HepG2 (cell line): ENCODE results near the gene BCAS3. TPM values are rescaled to one million over a fixed set of nuclear protein-coding genes. Genes with fewer than 3 reads are reported as not detected.

Experiments used
- ATAC-seq: fragments of 200-7000 bp; cut with Tn5 transposase; 3 replicates; pipeline ENCODE4 v1.9.1; 2020; ENCODE audit warnings: mild to moderate bottlenecking, moderate library complexity
- BruUV-seq: library from RNA; stranded (reverse); fragments of 400-500 nt; replicated peaks from 2 replicates; lab custom pipeline; 2021; lab: Mats Ljungman, UMichigan
- CTCF ChIA-PET: fragments of 300-600 bp; formaldehyde crosslinking; extraction: SDS; loops from one replicate; lab custom pipeline; 2021; ENCODE audit warnings: low total read pairs, inconsistent platforms, low intra/inter-chr PET ratio; lab: Yijun Ruan, JAX
- POLR2A ChIA-PET: fragments of 350-600 bp; sonication (Branson Sonifier 250); formaldehyde crosslinking; loops from one replicate; lab custom pipeline; 2020; ENCODE audit warnings: antibody characterized with exemption, inconsistent platforms; lab: Yijun Ruan, JAX
- DNase-seq: peaks from one replicate; pipeline ENCODE4 v3.0.0-alpha.2; 2015; ENCODE audit warnings: low spot score
- FAIRE-seq: peaks from 3 replicates; lab custom pipeline; 2011; peaks lifted over from hg19 to GRCh38; lab: Jason Lieb, UNC
- H2AFZ ChIP-seq: one replicate; pipeline ENCODE4 v1.6.1; 2011; ENCODE audit warnings: low read length, inconsistent platforms
- H3K27ac ChIP-seq: fragments of 300-600 bp; 3 replicates; pipeline ENCODE4 v1.8.0; 2011; ENCODE audit warnings: mixed run types, mild to moderate bottlenecking, mixed read lengths, low read length, inconsistent platforms; ENCODE audit not compliant: insufficient read depth; ENCODE audit errors: extremely low read length
- H3K27me3 ChIP-seq, 2 experiments: fragments of 200-600 bp in 1 of 2; 2 replicates in 1 of 2; 3 replicates in 1 of 2; pipeline versions ENCODE4 v1.6.0 to v1.8.0; 2011; ENCODE audit warnings: low read length in 2 of 2, mild to moderate bottlenecking in 2 of 2, moderate library complexity in 2 of 2, inconsistent platforms in 1 of 2; ENCODE audit not compliant: insufficient read depth in 2 of 2, control insufficient read depth in 1 of 2
- H3K36me3 ChIP-seq, 2 experiments: fragments of 200-600 bp in 1 of 2; replicated peaks in 1 of 2; 2 replicates in 1 of 2; 3 replicates in 1 of 2; pipeline versions ENCODE4 v1.5.1 to v1.8.0; 2011; ENCODE audit warnings: low read length in 2 of 2, inconsistent platforms in 1 of 2; ENCODE audit not compliant: insufficient read depth in 2 of 2, control insufficient read depth in 1 of 2
- H3K4me1 ChIP-seq: 2 replicates; pipeline ENCODE4 v1.5.1; 2012; ENCODE audit warnings: low read length, inconsistent platforms; ENCODE audit not compliant: insufficient read depth
- H3K4me2 ChIP-seq: 2 replicates; pipeline ENCODE4 v1.6.0; 2011; ENCODE audit warnings: low read depth, low read length, inconsistent platforms
- H3K4me3 ChIP-seq, 3 experiments: fragments of 200-600 bp in 1 of 3; sonication (generic), shearing (Covaris generic) in 1 of 3; replicated peaks in 1 of 3; 2 replicates each; pipeline ENCODE4 v1.5.1; 2011 to 2016; ENCODE audit warnings: low read length in 3 of 3, inconsistent platforms in 2 of 3, low read depth in 2 of 3, mild to moderate bottlenecking in 2 of 3, control low read depth in 1 of 3, mixed read lengths in 1 of 3; ENCODE audit not compliant: insufficient read depth in 1 of 3
- H3K79me2 ChIP-seq: one replicate; pipeline ENCODE4 v1.6.1; 2011; ENCODE audit warnings: low read length, inconsistent platforms; ENCODE audit not compliant: insufficient read depth
- H3K9ac ChIP-seq: 2 replicates; pipeline ENCODE4 v1.6.0; 2011; ENCODE audit warnings: mild to moderate bottlenecking, low read depth, low read length, inconsistent platforms; ENCODE audit not compliant: insufficient read depth
- H3K9me3 ChIP-seq: 2 replicates; pipeline ENCODE4 v1.5.1; 2012; ENCODE audit warnings: mild to moderate bottlenecking, low read length
- H4K20me1 ChIP-seq: 2 replicates; pipeline ENCODE4 v1.6.0; 2011; ENCODE audit warnings: inconsistent platforms, mild to moderate bottlenecking, low read length, moderate library complexity; ENCODE audit not compliant: insufficient read depth
- CBFB ChIP-seq: sonication (generic); formaldehyde crosslinking; IDR thresholded peaks from 2 replicates; pipeline ENCODE4 v1.4.0; 2020; ENCODE audit warnings: missing genetic modification reagents
- FOXA1 ChIP-seq, 2 experiments: fragments of 450-650 bp in 1 of 2; sonication (generic) in 1 of 2; formaldehyde crosslinking in 1 of 2; IDR thresholded peaks; 2 replicates each; pipeline versions ENCODE4 v1.4.0 to v1.6.1; 2016 to 2020; ENCODE audit warnings: missing genetic modification reagents in 1 of 2
- ISL2 ChIP-seq: sonication (generic); formaldehyde crosslinking; IDR thresholded peaks from 2 replicates; pipeline ENCODE4 v1.5.0; 2020; ENCODE audit warnings: missing genetic modification reagents
- ONECUT2 ChIP-seq: sonication (generic); formaldehyde crosslinking; IDR thresholded peaks from 2 replicates; pipeline ENCODE4 v1.4.0; 2020; ENCODE audit warnings: missing genetic modification reagents
- POGZ ChIP-seq: sonication (generic); formaldehyde crosslinking; IDR thresholded peaks from 2 replicates; pipeline ENCODE4 v1.4.0; 2020; ENCODE audit warnings: mild to moderate bottlenecking, missing genetic modification reagents
- TEAD3 ChIP-seq: optimal IDR thresholded peaks from 2 replicates; pipeline ENCODE3; 2016; ENCODE audit warnings: borderline replicate concordance
- ZBTB33 ChIP-seq: sonication (generic); formaldehyde crosslinking; IDR thresholded peaks from 2 replicates; pipeline ENCODE4 v1.4.0; 2020; ENCODE audit warnings: missing genetic modification reagents
- ZFX ChIP-seq: sonication (generic); formaldehyde crosslinking; IDR thresholded peaks from 2 replicates; pipeline ENCODE4 v1.4.0; 2020; ENCODE audit warnings: mild to moderate bottlenecking, low read depth, missing genetic modification reagents, moderate library complexity
- ZNF33B ChIP-seq: sonication (generic); formaldehyde crosslinking; IDR thresholded peaks from 2 replicates; pipeline ENCODE4 v1.5.1; 2020; ENCODE audit warnings: mild to moderate bottlenecking, missing genetic modification reagents
- ZNF512 ChIP-seq: sonication (generic); formaldehyde crosslinking; IDR thresholded peaks from 2 replicates; pipeline ENCODE4 v1.4.0; 2020; ENCODE audit warnings: mild to moderate bottlenecking, missing genetic modification reagents
- ZNF512B ChIP-seq: sonication (generic); formaldehyde crosslinking; IDR thresholded peaks from 2 replicates; pipeline ENCODE4 v1.5.1; 2020; ENCODE audit warnings: missing genetic modification reagents, mild to moderate bottlenecking, borderline replicate concordance
- ZNF562 ChIP-seq: sonication (generic); formaldehyde crosslinking; IDR thresholded peaks from 2 replicates; pipeline ENCODE4 v1.8.0; 2022; ENCODE audit warnings: missing genetic modification reagents, borderline replicate concordance
- ZNF816 ChIP-seq: sonication (generic); formaldehyde crosslinking; IDR thresholded peaks from 2 replicates; pipeline ENCODE4 v1.8.0; 2022; ENCODE audit warnings: missing genetic modification reagents, mild to moderate bottlenecking, borderline replicate concordance
- WGBS: methylation state at CpG from one replicate; pipeline ENCODE4 v1.1.6; 2017; ENCODE audit warnings: low lambda C conversion rate; 5-methylcytosine and 5-hydroxymethylcytosine counted together
- in situ Hi-C: cut with HindIII; loops from 2 replicates; pipeline ENCODE4 v1.10.0; 2017; ENCODE audit warnings: low pct_unique_long_range_greater_than_20kb; ENCODE audit not compliant: extremely low pct_ligation_motif_present
- intact Hi-C: fragments of 100-400 bp; cut with micrococcal nuclease; formaldehyde crosslinking; loops from one replicate; pipeline ENCODE4 v1.10.0; 2022; ENCODE audit not compliant: unreplicated experiment
- polyA plus RNA-seq, 8 experiments: library from polyadenylated mRNA; depleted of rRNA in 3 of 8; stranded (reverse) in 7 of 8; unstranded in 1 of 8; fragments of >200 nt; fragmentation: Illumina TruSeq in 4 of 8; extraction: Trizol in 4 of 8; gene quantifications; 2 replicates each; pipeline versions ENCODE4 v1.2.1 to v1.2.3, GENCODE V29; 2011 to 2016; ENCODE audit warnings: low read depth in 4 of 8, missing spikeins in 1 of 8, mixed read lengths in 1 of 8; ENCODE audit not compliant: insufficient read depth in 1 of 8
- total RNA-seq, 5 experiments: library from RNA; depleted of rRNA; stranded (reverse); fragments of >200 nt; fragmentation: Illumina TruSeq; extraction: Trizol; gene quantifications; 2 replicates each; pipeline ENCODE4 v1.2.3, GENCODE V29; 2016; ENCODE audit warnings: low read depth in 1 of 5

Gene BCAS3
- total and polyA plus RNA-seq, 2 of the 13 experiments (the other 11 are each of a cell fraction or from before 2014, with no cell fraction given): 10.7 to 11.2 TPM

- no peaks in the 10 kb centered on the region for H3K79me2 ChIP-seq
- CTCF ChIA-PET: no interaction called here
- 62% methylated on average over 7 of the region's 7 CpGs for WGBS
- FAIRE-seq: no peak
- TF ChIP-seq POGZ (CRISPR knock-in tag): 0 out of 2 replicates have a peak, but pooled peaks have one; percentile 16
- no peak for TF ChIP-seq ZNF33B (CRISPR knock-in tag)
- TF ChIP-seq CBFB (CRISPR knock-in tag): no peak
- TF ChIP-seq FOXA1 (IDR thresholded peaks at IDR 0.05): no peak
- TF ChIP-seq FOXA1 (CRISPR knock-in tag; IDR thresholded peaks at IDR 0.05): 0 out of 2 replicates have a peak, but pooled peaks have one; percentile 36
- TF ChIP-seq ONECUT2 (CRISPR knock-in tag): no peak
- peak; percentile 95 for TF ChIP-seq ZBTB33
- TF ChIP-seq, all 625 proteins: peak for 3
- no peaks in the 10 kb centered on the region for H4K20me1 ChIP-seq
- POLR2A ChIA-PET: no interaction called here
- H2AFZ ChIP-seq: no peak overlapping the region
- H3K36me3 ChIP-seq: no peaks in the 10 kb centered on the region
- no peak overlapping the region for H3K4me3 ChIP-seq
- BruUV-seq: no TSS peak
- in situ Hi-C loops (no loop called here), intact Hi-C loops (no loop called here)
- H3K9me3 ChIP-seq: no peaks in the 10 kb centered on the region
- no peak overlapping the region for H3K9ac ChIP-seq
- ATAC-seq (no peak), DNase-seq (peak; percentile 34)
- peaks cover 17% of the 10 kb centered on the region for H3K4me1 ChIP-seq
- no peak overlapping the region for H3K27ac ChIP-seq
- H3K4me2 ChIP-seq: no peak overlapping the region
- no peaks in the 10 kb centered on the region for H3K27me3 ChIP-seq
These were observed 518.7 kb downstream of the BCAS3 start for GRCh38 chr17:61196302-61196704.

GRCh38 chr17:61196799-61197198 lies 519.1 kb downstream of the BCAS3 start:
- no peaks in the 10 kb centered on the region for H3K27me3 ChIP-seq
- no peak overlapping the region for H2AFZ ChIP-seq
- ATAC-seq (no peak), FAIRE-seq (no peak), DNase-seq (no peak)
- WGBS: 50% methylated on average over 3 of the region's 3 CpGs
- CTCF ChIA-PET: no interaction called here
- intact Hi-C loops: no loop called here
- H4K20me1 ChIP-seq: no peaks in the 10 kb centered on the region
- POLR2A ChIA-PET: no interaction called here
- no TSS peak for BruUV-seq
- H3K4me2 ChIP-seq: no peak overlapping the region
- no peaks in the 10 kb centered on the region for H3K9me3 ChIP-seq
- H3K36me3 ChIP-seq: no peaks in the 10 kb centered on the region
- peaks cover 20% of the 10 kb centered on the region for H3K4me1 ChIP-seq
- no peak overlapping the region for H3K9ac ChIP-seq
- no peaks in the 10 kb centered on the region for H3K79me2 ChIP-seq
- H3K27ac ChIP-seq: no peak overlapping the region
- in situ Hi-C loops: no loop called here
- no peak overlapping the region for H3K4me3 ChIP-seq
- TF ChIP-seq ISL2 (CRISPR knock-in tag) (no peak), ZNF816 (no peak), ZNF512B (CRISPR knock-in tag) (no peak), ZNF512 (CRISPR knock-in tag) (no peak), TEAD3 (CRISPR knock-in tag) (no peak), ZNF562 (CRISPR knock-in tag) (no peak), ZFX (CRISPR knock-in tag) (no peak)
